ENCODE measurements around the gene MAGEA9B.
"Not testable (repeated sequence)": the region's sequence is repeated elsewhere in the genome, so short reads cannot be mapped to it uniquely, and the experiment has no call there.

MAGEA9B gene

DNA sequence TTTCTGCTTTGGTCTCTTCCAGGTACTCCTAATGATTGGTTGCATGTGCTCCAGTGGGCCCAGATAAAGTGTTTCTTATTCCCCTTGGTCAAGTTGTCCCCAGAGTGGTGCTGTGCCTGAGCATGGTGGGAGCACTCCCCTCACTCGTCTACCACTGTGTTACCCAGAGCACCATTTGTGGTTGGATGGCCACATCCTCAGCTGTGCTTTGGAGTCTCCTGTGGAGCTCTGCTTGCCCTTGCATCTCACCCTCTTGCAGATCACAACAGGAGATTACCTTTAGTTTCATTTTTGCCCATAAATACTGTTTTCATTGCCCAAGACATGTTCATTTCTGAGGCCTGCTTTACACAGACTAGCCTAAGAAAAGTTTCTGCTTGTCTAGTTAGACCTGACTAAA is 36.8 kb downstream of the MAGEA9B start:
- DNase-seq (ENCODE audit: low spot score); H3K27ac ChIP-seq; H3K4me3 ChIP-seq: not testable (repeated sequence)

DNA sequence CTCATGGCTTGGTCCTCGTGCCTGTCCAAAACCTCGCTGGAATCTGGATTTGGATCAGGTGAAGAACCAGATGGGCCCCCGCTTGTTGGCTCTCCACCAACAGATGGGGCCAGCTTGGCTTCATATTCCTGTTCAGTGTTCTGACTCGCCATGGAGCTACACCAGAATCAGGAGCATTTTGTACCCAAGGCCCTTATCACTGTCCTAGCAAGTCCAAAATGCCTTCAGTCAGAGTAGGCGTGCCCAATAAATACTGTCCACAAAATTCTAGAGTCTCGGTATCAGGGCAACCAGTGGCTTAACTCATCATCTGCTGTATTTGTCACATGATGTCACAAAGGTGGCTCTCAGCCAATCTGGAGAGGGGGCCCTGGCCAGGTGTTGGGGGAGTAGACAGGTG is 37.6 kb downstream of the MAGEA9B start, which contains the start of gene HSFX3:
Gene HSFX3 (minus strand): TSS at position 224 of the 400 bp plus-strand sequence. CDS start 72 bp downstream, at position 152.
- not testable (repeated sequence) for H3K4me3 ChIP-seq; H3K27ac ChIP-seq; DNase-seq (ENCODE audit: low spot score)

DNA sequence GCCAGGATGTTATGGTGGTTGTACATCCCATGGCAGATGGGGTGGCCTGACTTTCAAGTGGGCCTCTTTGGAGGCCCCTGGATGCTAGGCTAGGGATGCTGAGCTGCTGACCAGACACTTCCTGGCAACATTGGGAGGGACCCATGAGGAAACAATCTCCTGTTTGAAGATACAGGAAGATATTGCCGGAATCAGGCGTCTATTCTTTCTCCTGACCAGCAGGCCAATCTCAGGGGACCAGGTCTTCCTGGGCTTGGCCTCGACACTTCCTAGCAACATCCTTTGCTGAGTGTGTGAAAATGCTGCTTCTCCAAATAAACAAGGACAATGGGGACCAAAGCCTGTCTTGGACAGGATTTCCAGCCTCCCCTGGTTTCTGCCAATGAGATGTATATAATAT is 39.5 kb downstream of the MAGEA9B start:
- not testable (repeated sequence) for H3K4me3 ChIP-seq; H3K27ac ChIP-seq; DNase-seq (ENCODE audit: low spot score)

DNA sequence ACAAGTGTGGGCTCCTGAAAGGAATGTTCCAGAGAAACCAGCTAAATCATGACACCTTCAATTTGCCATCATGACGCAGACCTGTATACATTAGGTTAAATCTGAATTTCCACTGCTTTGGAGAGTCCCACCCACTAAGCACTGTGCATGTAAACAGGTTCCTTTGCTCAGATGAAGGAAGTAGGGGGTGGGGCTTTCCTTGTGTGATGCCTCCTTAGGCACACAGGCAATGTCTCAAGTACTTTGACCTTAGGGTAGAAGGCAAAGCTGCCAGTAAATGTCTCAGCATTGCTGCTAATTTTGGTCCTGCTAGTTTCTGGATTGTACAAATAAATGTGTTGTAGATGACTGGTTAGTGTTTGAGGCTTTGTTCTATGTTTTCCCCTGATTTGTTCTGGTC is 40.3 kb downstream of the MAGEA9B start:
- not testable (repeated sequence) for DNase-seq (ENCODE audit: low spot score); H3K4me3 ChIP-seq; H3K27ac ChIP-seq

DNA sequence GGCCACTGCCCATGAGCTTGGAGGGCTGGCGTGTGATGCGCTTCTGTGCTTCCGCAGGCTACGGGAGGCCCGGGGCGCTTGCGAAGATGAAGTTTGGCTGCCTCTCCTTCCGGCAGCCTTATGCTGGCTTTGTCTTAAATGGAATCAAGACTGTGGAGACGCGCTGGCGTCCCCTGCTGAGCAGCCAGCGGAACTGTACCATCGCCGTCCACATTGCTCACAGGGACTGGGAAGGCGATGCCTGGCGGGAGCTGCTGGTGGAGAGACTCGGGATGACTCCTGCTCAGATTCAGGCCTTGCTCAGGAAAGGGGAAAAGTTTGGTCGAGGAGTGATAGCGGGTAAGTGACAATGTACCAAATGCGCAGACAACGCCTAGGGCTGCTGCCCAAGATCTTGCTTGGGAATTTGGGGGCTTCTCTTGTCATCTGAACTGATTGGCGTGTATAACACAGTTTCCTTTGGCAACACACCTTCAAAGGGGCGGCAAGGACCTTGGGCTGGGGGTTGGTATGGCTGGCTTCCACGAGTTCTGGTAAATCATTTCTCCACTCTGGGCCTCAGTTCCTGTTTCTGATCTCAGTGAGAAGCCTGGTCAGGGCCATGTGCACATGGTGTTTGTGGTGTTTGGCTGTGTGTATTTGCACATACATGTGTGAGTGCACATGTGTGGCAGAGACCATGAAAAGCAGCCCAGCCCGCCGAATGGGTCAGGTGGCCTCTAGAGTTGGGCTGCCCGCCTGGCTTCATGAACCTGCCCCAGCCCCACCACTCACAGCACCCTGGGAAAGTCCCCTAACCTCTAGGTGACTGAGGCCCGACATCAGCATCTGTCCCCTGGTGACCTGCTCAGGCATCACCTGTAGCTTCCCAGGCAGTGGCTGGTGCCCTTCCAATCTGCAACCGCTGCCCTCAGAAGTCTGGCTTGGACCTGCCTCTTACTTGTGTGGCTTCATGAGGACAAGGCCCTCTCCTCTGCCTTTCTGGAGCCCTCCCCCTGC is 41.4 kb downstream of the MAGEA9B start:
- H3K4me3 ChIP-seq; H3K27ac ChIP-seq; DNase-seq (ENCODE audit: low spot score): not testable (repeated sequence)

DNA sequence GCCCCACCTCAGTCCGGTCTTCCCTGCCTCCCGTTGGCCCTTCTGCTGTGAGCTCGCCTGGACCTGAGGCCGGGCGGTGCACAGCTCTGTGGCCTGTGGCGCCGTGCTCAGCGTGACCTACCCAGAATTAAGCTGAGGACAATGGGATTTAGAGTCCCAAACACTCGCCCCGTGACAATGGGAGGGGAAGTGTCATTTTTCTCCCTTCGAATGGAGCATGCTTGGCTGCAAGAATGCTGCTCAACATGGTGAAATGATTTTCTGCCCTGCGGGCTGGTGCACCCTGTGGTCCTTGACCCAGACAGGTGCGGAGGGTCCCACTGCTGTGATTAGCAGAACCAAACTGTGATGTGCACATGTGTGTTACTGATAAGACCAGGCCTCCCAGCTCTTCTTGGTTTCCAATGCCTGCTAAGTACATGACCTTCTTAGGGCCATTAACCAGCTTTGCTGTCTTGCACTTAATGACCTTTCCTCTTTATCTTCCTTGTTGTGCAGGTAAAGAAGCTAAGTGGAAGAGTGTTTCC is 45.7 kb downstream of the MAGEA9B start:
- TF ChIP-seq, protein P1, sequence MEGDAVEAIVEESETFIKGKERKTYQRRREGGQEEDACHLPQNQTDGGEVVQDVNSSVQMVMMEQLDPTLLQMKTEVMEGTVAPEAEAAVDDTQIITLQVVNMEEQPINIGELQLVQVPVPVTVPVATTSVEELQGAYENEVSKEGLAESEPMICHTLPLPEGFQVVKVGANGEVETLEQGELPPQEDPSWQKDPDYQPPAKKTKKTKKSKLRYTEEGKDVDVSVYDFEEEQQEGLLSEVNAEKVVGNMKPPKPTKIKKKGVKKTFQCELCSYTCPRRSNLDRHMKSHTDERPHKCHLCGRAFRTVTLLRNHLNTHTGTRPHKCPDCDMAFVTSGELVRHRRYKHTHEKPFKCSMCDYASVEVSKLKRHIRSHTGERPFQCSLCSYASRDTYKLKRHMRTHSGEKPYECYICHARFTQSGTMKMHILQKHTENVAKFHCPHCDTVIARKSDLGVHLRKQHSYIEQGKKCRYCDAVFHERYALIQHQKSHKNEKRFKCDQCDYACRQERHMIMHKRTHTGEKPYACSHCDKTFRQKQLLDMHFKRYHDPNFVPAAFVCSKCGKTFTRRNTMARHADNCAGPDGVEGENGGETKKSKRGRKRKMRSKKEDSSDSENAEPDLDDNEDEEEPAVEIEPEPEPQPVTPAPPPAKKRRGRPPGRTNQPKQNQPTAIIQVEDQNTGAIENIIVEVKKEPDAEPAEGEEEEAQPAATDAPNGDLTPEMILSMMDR (IDR thresholded peaks at IDR 0.05): no peak
- peak overlapping the region; percentile 81 for H3K4me3 ChIP-seq
- DNase-seq (ENCODE audit: low spot score): no peak
- H3K27ac ChIP-seq: peak overlapping the region; percentile 79 to 92

DNA sequence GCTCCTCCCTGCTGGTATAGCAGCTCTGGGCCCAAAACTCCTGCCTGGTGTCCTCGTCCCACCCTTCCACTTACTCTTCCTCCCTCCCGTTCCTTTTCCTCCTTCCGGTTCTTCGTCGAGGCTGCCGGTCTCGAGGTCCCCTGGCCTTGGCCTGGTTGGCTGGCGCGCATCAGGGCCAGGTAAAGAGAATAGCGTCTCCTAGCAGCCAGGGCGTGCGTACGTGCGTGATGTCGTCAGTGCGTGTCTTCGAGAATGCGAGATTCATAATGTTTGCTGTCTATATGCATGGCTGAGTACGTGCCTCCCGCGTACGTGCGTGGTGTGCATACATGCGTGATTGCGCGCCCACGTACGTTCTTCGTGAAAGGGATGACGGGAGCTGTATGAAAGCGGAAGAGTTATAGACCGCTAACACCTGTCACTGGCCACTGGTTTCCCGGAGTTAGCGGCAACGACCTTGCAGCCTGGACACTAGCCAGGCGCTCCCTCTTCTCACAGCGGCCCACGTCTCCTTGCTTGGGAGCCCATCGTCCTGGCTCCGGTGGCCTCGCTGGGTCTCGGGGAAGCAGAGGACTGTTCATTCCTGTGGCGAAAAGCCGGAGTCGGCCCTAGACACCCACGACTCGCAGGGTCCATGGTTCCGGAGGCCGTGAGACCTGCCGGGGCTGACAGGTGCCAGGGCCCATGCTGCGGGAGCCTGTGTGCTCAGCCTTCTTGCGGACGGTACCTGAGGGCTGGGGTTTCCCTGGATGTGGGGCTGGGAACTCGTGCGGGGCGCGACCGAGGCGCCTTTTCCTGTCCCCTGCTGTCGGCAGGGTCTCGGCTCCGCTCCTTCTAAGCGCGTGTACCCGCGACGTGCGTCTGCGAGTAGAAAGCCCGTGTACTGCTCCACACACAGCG is 46.4 kb downstream of the MAGEA9B start, which contains the start of gene EOLA1:
Gene EOLA1 (plus strand): TSS at position 392 of the 900 bp plus-strand sequence. CDS start 4,619 bp downstream, outside the sequence.
- Histone ChIP-seq H3K27ac (peak within 1 kb of the TSS; percentile 79 to 92), H3K4me3 (peak within 1 kb of the TSS; percentile 81)
- TF ChIP-seq, protein P1 (IDR thresholded peaks at IDR 0.05): no peak
- DNase-seq (ENCODE audit: low spot score): peak; percentile 91

DNA sequence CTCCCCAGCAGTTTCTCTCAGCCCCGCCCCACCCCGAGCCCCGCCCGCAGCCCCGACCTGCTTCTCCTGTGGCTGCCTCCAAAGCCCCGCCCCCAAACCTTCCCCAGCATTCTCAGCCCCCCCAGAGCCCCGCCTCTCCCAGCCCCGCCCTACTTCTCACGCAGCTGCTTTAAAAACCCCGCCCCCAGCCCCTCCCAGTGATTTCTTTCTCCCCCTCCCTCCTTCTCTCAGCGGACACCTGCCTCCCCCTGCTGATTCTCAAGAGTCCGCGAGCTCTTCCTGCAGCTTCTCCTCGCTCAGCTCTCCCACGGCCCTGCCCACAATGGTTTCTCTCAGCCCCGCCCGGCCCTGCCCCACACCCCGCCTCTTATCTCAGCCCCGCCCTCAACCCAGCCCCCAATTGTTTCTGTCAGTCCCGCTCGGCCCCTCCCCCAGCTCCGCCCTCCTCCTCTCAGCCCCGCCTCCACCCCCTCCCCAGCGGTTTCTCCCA is 47.1 kb downstream of the MAGEA9B start:
- TF ChIP-seq, protein P1 (IDR thresholded peaks at IDR 0.05): no peak
- peak overlapping the region; percentile 79 to 92 for H3K27ac ChIP-seq
- peak; percentile 91 for DNase-seq (ENCODE audit: low spot score)

More for the DNA sequence above, 47.1 kb downstream of the MAGEA9B start:
- H3K4me3 ChIP-seq: peak overlapping the region; percentile 81
